Measurements from ENCODE around the gene SP110. TPM values are rescaled to one million over a fixed set of nuclear protein-coding genes. Genes with fewer than 3 reads are reported as not detected.

SP110 gene
- total and polyA plus RNA-seq, 2 donors (not counting 3 experiments of a cell fraction or from before 2014, with no cell fraction given): 10.2 to 10.7 TPM

DNA sequence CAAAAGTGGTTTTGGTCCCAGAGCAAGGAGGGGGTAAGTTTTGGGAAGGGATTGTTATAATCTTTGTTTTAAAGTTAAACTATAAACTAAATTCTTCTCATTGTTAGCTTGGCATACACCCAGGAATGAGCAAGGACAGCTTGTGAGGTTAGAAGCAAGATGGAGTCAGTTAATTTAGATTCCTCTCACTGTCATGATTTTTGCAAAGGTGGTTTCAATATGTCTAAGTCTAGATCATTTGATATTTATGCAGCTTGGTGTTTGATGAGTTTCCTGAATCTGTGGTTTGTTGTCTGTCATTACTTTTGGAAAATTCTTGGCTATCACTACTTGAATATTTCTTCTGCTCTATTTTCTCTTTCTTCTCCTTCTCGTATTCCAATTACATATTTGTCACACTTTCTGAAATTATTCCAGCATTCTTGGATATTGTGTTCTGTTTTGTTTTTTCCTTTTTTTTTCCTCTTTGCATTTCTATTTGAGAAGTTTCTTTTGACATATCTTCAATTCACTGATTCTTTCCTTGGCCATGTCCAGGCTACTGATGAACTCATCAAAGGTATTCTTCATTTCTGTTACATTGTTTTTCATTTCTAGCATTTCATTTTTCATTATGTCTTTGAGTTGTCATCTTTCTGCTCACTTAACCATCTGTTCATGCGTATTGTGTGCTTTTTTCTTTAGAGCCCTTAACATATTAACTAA is 10.9 kb upstream of the SP110 start:
- Histone ChIP-seq H3K79me2 (ENCODE audit: control insufficient read depth, insufficient read depth, low read length) (no peaks in the 10 kb centered on the region), H3K4me2 (ENCODE audit: insufficient read depth, low read length) (no peak overlapping the region), H3K4me3 (replicated peaks in 1 of 3; ENCODE audit: insufficient read depth in 1 of 3, low read depth in 1 of 3, low read length in 3 of 3) (no peak overlapping the region), H3K27ac (ENCODE audit: insufficient read depth, low read depth, low read length) (no peak overlapping the region), H3K9me3 (replicated peaks; ENCODE audit: control insufficient read depth, insufficient read depth, low read length) (no peaks in the 10 kb centered on the region), H3K27me3 (ENCODE audit: control insufficient read depth in 2 of 2, insufficient read depth in 2 of 2, low read length in 2 of 2) (no peaks in the 10 kb centered on the region), H3K9ac (replicated peaks; ENCODE audit: extremely low read depth, insufficient read depth, low read length) (no peak overlapping the region), H2AFZ (ENCODE audit: low read depth, low read length) (no peak overlapping the region), H3K9me1 (replicated peaks; ENCODE audit: control insufficient read depth, extremely low read depth, insufficient read depth, low read length) (no peaks in the 10 kb centered on the region), H3K36me3 (ENCODE audit: control insufficient read depth in 2 of 2, extremely low read depth in 1 of 2, insufficient read depth in 2 of 2, low read length in 2 of 2) (no peaks in the 10 kb centered on the region), H3K4me1 (ENCODE audit: control insufficient read depth, extremely low read depth, insufficient read depth, low read length) (peaks cover 7% of the 10 kb centered on the region), H4K20me1 (replicated peaks; ENCODE audit: control insufficient read depth, extremely low read depth, insufficient read depth, low read length) (no peaks in the 10 kb centered on the region)
- no peak for TF ChIP-seq FOS (IDR thresholded peaks at IDR 0.05; ENCODE audit: borderline replicate concordance, insufficient read depth, low read length)
- TF ChIP-seq EZH2 (IDR thresholded peaks at IDR 0.05; ENCODE audit: borderline replicate concordance, low read depth, low read length, severe bottlenecking): no peak
- TF ChIP-seq MYC (IDR thresholded peaks at IDR 0.05; ENCODE audit: low read depth, low read length): no peak
- TF ChIP-seq POLR2AphosphoS5 (IDR thresholded peaks at IDR 0.05; ENCODE audit: insufficient read depth, low read depth, low read length): no peak
- no peak for TF ChIP-seq GATA2 (IDR thresholded peaks at IDR 0.05; ENCODE audit: insufficient read depth, insufficient read length, low read depth, low read length)
- no peak for TF ChIP-seq JUN (IDR thresholded peaks at IDR 0.05; ENCODE audit: borderline replicate concordance, insufficient read depth, insufficient read length, low read depth)
- TF ChIP-seq, protein P1, sequence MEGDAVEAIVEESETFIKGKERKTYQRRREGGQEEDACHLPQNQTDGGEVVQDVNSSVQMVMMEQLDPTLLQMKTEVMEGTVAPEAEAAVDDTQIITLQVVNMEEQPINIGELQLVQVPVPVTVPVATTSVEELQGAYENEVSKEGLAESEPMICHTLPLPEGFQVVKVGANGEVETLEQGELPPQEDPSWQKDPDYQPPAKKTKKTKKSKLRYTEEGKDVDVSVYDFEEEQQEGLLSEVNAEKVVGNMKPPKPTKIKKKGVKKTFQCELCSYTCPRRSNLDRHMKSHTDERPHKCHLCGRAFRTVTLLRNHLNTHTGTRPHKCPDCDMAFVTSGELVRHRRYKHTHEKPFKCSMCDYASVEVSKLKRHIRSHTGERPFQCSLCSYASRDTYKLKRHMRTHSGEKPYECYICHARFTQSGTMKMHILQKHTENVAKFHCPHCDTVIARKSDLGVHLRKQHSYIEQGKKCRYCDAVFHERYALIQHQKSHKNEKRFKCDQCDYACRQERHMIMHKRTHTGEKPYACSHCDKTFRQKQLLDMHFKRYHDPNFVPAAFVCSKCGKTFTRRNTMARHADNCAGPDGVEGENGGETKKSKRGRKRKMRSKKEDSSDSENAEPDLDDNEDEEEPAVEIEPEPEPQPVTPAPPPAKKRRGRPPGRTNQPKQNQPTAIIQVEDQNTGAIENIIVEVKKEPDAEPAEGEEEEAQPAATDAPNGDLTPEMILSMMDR (IDR thresholded peaks at IDR 0.05; ENCODE audit: extremely low read depth in 1 of 2, insufficient read depth in 1 of 2, low read depth in 1 of 2, low read length in 2 of 2): no peak
- TF ChIP-seq, protein P2, sequence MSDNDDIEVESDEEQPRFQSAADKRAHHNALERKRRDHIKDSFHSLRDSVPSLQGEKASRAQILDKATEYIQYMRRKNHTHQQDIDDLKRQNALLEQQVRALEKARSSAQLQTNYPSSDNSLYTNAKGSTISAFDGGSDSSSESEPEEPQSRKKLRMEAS (IDR thresholded peaks at IDR 0.05; ENCODE audit: insufficient read depth, insufficient read length): no peak
- TF ChIP-seq POLR2A (IDR thresholded peaks at IDR 0.05; ENCODE audit: low read depth, low read length): no peak
- ChIA-PET POLR2A (no interaction called here), CTCF (interaction anchor here (0.6 to 0.8 kb wide), 2 partner anchors 11 to 71 kb away, joined by 3 to 6 read pairs; partner anchors contain the start of gene SP110)
- DNase-seq (ENCODE audit: low read depth, low spot score): no peak
- BruUV-seq (replicated peaks): no TSS peak
- intact Hi-C loops (cut with micrococcal nuclease) (no loop called here), dilution Hi-C loops (cut with MboI; ENCODE audit: extremely low pct_ligation_motif_present, low sequenced_read_pairs) (no loop called here)
- peak; percentile 35 for FAIRE-seq
